ENCODE measurements around the gene BET1.

Gene BET1

DNA sequence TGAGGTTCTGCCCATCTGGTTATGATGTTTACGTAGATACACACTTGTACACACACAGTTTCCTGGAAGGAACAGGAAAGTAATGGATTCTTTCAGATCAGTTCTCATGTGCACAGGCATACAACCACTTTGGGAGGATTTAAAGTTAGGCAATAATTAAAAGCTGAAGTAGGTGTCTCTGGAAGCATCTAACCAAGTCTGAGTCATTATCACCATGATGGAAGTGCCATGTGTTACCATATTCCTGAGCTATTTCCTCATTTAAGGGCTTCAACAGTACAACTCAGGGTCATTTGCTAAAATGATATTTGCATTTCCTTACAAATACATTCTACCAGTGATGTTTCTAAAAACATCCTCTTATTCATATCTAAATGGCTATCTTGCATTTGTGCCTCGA, 41.4 kb upstream of the BET1 start:
- TF ChIP-seq ZFP30 (CRISPR knock-in tag; IDR thresholded peaks at IDR 0.05) (no peak), GLIS3 (CRISPR knock-in tag; IDR thresholded peaks at IDR 0.05) (no peak), ZNF70 (CRISPR knock-in tag; IDR thresholded peaks at IDR 0.05) (no peak), ARNTL (CRISPR knock-in tag; IDR thresholded peaks at IDR 0.05; ENCODE audit: borderline replicate concordance, low read depth) (no peak), BACH2 (CRISPR knock-in tag; IDR thresholded peaks at IDR 0.05; ENCODE audit: borderline replicate concordance) (no peak)
- TF ChIP-seq, protein P1, sequence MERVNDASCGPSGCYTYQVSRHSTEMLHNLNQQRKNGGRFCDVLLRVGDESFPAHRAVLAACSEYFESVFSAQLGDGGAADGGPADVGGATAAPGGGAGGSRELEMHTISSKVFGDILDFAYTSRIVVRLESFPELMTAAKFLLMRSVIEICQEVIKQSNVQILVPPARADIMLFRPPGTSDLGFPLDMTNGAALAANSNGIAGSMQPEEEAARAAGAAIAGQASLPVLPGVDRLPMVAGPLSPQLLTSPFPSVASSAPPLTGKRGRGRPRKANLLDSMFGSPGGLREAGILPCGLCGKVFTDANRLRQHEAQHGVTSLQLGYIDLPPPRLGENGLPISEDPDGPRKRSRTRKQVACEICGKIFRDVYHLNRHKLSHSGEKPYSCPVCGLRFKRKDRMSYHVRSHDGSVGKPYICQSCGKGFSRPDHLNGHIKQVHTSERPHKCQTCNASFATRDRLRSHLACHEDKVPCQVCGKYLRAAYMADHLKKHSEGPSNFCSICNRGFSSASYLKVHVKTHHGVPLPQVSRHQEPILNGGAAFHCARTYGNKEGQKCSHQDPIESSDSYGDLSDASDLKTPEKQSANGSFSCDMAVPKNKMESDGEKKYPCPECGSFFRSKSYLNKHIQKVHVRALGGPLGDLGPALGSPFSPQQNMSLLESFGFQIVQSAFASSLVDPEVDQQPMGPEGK (CRISPR knock-in tag; IDR thresholded peaks at IDR 0.05; ENCODE audit: borderline replicate concordance), result no peak
- ATAC-seq, result no peak

DNA sequence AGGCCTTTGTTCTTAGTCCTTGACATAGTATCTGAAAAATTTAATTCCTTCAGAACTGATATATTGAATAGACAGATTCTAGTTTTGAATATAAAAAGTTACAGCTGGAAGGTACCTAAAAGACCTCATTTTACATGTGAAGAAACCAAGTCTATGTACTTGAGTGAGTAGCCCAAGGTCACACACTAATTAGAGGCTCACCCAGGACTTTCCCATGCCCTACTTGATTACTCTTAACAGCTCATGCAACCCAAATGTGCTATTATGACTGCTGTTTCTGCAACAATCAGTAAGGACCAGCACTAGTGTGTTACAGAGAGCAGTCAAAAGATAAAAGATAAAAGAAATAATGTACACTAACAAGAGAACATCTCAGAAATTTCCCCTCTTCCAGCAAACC, 40.7 kb upstream of the BET1 start:
- no peak for ATAC-seq
- no peak for TF ChIP-seq SNAI2 (CRISPR knock-in tag; IDR thresholded peaks at IDR 0.05)
- TF ChIP-seq, protein P2, sequence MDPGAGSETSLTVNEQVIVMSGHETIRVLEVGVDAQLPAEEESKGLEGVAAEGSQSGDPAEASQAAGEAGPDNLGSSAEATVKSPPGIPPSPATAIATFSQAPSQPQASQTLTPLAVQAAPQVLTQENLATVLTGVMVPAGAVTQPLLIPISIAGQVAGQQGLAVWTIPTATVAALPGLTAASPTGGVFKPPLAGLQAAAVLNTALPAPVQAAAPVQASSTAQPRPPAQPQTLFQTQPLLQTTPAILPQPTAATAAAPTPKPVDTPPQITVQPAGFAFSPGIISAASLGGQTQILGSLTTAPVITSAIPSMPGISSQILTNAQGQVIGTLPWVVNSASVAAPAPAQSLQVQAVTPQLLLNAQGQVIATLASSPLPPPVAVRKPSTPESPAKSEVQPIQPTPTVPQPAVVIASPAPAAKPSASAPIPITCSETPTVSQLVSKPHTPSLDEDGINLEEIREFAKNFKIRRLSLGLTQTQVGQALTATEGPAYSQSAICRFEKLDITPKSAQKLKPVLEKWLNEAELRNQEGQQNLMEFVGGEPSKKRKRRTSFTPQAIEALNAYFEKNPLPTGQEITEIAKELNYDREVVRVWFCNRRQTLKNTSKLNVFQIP (CRISPR knock-in tag; IDR thresholded peaks at IDR 0.05; ENCODE audit: borderline replicate concordance, low read depth), result no peak
- TF ChIP-seq ARNTL (CRISPR knock-in tag; IDR thresholded peaks at IDR 0.05; ENCODE audit: borderline replicate concordance, low read depth), result no peak
- TF ChIP-seq RARB (CRISPR knock-in tag; IDR thresholded peaks at IDR 0.05), result no peak
- TF ChIP-seq ESRRG (CRISPR knock-in tag; IDR thresholded peaks at IDR 0.05), result no peak
- TF ChIP-seq, protein P3, sequence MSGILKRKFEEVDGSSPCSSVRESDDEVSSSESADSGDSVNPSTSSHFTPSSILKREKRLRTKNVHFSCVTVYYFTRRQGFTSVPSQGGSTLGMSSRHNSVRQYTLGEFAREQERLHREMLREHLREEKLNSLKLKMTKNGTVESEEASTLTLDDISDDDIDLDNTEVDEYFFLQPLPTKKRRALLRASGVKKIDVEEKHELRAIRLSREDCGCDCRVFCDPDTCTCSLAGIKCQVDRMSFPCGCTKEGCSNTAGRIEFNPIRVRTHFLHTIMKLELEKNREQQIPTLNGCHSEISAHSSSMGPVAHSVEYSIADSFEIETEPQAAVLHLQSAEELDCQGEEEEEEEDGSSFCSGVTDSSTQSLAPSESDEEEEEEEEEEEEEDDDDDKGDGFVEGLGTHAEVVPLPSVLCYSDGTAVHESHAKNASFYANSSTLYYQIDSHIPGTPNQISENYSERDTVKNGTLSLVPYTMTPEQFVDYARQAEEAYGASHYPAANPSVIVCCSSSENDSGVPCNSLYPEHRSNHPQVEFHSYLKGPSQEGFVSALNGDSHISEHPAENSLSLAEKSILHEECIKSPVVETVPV (CRISPR knock-in tag; IDR thresholded peaks at IDR 0.05), result no peak
- TF ChIP-seq BACH2 (CRISPR knock-in tag; IDR thresholded peaks at IDR 0.05; ENCODE audit: borderline replicate concordance), result no peak

DNA sequence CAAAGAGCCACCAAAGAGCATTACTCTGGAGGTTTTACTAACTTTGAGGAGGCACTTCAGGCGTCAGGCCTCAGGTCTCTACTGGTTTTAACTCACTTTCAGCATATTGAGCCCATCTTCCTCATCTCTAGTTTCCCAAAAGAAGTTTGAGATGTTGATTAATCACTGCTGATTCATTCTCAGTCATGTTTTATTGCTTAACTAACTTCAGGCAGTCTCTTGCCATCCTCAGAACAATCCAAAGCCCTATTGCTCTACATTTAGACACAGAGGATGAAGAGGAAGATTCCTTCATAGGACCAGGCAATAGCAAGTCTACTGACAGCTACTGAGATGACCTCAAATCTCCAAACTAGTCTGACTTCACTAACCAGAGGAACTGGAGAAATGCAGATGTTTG, 39.1 kb upstream of the BET1 start:
- TF ChIP-seq RARB (CRISPR knock-in tag; IDR thresholded peaks at IDR 0.05) (no peak), ZNF565 (CRISPR knock-in tag; conservative IDR thresholded peaks at IDR 0.05; ENCODE audit: low read depth) (no peak), ZFP3 (CRISPR knock-in tag; IDR thresholded peaks at IDR 0.05) (no peak), ZNF8 (CRISPR knock-in tag; IDR thresholded peaks at IDR 0.05) (no peak)
- TF ChIP-seq, protein P3 (CRISPR knock-in tag; IDR thresholded peaks at IDR 0.05), result no peak
- TF ChIP-seq, protein P4, sequence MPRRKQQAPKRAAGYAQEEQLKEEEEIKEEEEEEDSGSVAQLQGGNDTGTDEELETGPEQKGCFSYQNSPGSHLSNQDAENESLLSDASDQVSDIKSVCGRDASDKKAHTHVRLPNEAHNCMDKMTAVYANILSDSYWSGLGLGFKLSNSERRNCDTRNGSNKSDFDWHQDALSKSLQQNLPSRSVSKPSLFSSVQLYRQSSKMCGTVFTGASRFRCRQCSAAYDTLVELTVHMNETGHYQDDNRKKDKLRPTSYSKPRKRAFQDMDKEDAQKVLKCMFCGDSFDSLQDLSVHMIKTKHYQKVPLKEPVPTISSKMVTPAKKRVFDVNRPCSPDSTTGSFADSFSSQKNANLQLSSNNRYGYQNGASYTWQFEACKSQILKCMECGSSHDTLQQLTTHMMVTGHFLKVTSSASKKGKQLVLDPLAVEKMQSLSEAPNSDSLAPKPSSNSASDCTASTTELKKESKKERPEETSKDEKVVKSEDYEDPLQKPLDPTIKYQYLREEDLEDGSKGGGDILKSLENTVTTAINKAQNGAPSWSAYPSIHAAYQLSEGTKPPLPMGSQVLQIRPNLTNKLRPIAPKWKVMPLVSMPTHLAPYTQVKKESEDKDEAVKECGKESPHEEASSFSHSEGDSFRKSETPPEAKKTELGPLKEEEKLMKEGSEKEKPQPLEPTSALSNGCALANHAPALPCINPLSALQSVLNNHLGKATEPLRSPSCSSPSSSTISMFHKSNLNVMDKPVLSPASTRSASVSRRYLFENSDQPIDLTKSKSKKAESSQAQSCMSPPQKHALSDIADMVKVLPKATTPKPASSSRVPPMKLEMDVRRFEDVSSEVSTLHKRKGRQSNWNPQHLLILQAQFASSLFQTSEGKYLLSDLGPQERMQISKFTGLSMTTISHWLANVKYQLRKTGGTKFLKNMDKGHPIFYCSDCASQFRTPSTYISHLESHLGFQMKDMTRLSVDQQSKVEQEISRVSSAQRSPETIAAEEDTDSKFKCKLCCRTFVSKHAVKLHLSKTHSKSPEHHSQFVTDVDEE (CRISPR knock-in tag; IDR thresholded peaks at IDR 0.05), result no peak
- no peak for ATAC-seq

DNA sequence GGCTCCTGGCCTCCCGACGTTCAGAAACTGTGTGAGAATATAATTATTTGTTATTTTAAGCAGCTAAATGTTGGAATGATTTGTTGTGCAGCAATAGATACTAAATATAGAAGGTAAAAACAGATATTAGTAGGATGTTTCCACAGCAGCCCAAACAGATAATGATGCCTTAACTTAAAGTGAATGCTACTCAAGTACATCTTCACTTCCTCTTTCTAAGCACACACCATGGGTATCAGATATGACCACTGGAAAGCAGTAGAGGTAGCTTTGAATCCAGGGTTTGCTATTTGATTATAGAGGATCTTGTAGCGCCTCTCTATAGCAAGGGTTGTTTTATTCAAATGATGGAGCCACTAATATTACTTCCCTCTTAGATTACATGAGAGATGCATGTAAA, 38.2 kb upstream of the BET1 start:
- TF ChIP-seq TOX (CRISPR knock-in tag; IDR thresholded peaks at IDR 0.05; ENCODE audit: borderline replicate concordance) (no peak), ZNF70 (CRISPR knock-in tag; IDR thresholded peaks at IDR 0.05) (no peak), ZFP30 (CRISPR knock-in tag; IDR thresholded peaks at IDR 0.05) (no peak)
- TF ChIP-seq, protein P1 (CRISPR knock-in tag; IDR thresholded peaks at IDR 0.05; ENCODE audit: borderline replicate concordance), result no peak
- ATAC-seq, result no peak
